ENCODE measurements around the gene SF3B5.

- TF ChIP-seq SP1 (IDR thresholded peaks at IDR 0.05) (no peak), SUZ12 (IDR thresholded peaks at IDR 0.05) (no peak), ELF4 (IDR thresholded peaks at IDR 0.05) (peak; percentile 97), FOXA1 (IDR thresholded peaks at IDR 0.05) (no peak), FOXM1 (IDR thresholded peaks at IDR 0.05; ENCODE audit: borderline replicate concordance) (peak; percentile 97), PKNOX1 (IDR thresholded peaks at IDR 0.05) (peak; percentile 40; the same call in 1 of the 2 replicates), BHLHE40 (IDR thresholded peaks at IDR 0.05; ENCODE audit: borderline replicate concordance) (no peak), FOXK2 (IDR thresholded peaks at IDR 0.05) (no peak)
These were observed at the start of gene SF3B5 for GRCh38 chr6:144095134-144096002.
